ENCODE measurements around the gene ZNF10. TPM values are rescaled to one million over a fixed set of nuclear protein-coding genes. Genes with fewer than 3 reads are reported as not detected.

The ZNF10 gene
- total and polyA plus RNA-seq, 8 donors, result 6.7 to 36.1 (median 30.6) TPM

DNA sequence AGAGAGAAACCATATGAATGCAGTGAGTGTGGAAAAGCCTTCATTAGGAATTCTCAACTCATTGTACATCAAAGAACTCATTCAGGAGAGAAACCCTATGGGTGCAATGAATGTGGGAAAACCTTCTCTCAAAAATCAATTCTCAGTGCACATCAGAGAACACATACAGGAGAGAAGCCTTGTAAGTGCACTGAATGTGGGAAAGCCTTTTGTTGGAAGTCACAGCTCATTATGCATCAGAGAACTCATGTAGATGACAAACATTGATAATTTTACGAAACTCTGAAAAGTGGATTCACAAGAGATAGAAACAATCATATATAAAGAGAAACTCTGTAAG is 73.8 kb downstream of the ZNF10 start:
- no peaks in the 10 kb centered on the region for H3K4me1 ChIP-seq
- peaks cover 39 to 98% of the 10 kb centered on the region in 2 donors for H3K9me3 ChIP-seq
- H3K27me3 ChIP-seq, result no peaks in the 10 kb centered on the region
- TF ChIP-seq, protein P1, sequence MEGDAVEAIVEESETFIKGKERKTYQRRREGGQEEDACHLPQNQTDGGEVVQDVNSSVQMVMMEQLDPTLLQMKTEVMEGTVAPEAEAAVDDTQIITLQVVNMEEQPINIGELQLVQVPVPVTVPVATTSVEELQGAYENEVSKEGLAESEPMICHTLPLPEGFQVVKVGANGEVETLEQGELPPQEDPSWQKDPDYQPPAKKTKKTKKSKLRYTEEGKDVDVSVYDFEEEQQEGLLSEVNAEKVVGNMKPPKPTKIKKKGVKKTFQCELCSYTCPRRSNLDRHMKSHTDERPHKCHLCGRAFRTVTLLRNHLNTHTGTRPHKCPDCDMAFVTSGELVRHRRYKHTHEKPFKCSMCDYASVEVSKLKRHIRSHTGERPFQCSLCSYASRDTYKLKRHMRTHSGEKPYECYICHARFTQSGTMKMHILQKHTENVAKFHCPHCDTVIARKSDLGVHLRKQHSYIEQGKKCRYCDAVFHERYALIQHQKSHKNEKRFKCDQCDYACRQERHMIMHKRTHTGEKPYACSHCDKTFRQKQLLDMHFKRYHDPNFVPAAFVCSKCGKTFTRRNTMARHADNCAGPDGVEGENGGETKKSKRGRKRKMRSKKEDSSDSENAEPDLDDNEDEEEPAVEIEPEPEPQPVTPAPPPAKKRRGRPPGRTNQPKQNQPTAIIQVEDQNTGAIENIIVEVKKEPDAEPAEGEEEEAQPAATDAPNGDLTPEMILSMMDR (IDR thresholded peaks at IDR 0.05), result no peak
- ATAC-seq (no peak), DNase-seq (no peak)
- intact Hi-C loops (cut with DNase I), result no loop called here
- H3K4me3 ChIP-seq, result no peak overlapping the region
- H3K36me3 ChIP-seq, result peaks cover 11 to 45% of the 10 kb centered on the region in 2 donors
- H3K27ac ChIP-seq, result no peak overlapping the region

GRCh38 chr12:133206390-133206789 is 76.0 kb downstream of the ZNF10 start:
- no peak for ATAC-seq
- Histone ChIP-seq H3K36me3 (peaks cover 11 to 25% of the 10 kb centered on the region in 2 donors), H3K4me1 (no peaks in the 10 kb centered on the region), H3K27ac (no peak overlapping the region), H3K27me3 (no peaks in the 10 kb centered on the region), H3K4me3 (no peak overlapping the region), H3K9me3 (peaks cover 46 to 100% of the 10 kb centered on the region in 2 donors)
- TF ChIP-seq, protein P1 (IDR thresholded peaks at IDR 0.05), result no peak
- intact Hi-C loops (cut with DNase I), result no loop called here
- DNase-seq, result no peak

Other genes with a start within 250 kb of the ZNF10 start
- gene CHFR, start 243.0 kb upstream of the ZNF10 start, total RNA-seq, result 10 to 100 TPM; 42.2 to 62.6 TPM
- gene CHFR, start 243.0 kb upstream of the ZNF10 start, polyA plus RNA-seq (ENCODE audit: insufficient read length in 6 of 6), result 10 to 100 TPM; 21.0 to 34.3 (median 24.5) TPM
- gene ZNF605, start 174.3 kb upstream of the ZNF10 start, total RNA-seq, result 10 to 100 TPM; 14.7 to 18.1 TPM
- 10 to 100 TPM; 22.6 to 28.7 (median 25.0) TPM for gene ZNF605, start 174.3 kb upstream of the ZNF10 start, polyA plus RNA-seq (ENCODE audit: insufficient read length in 6 of 6)
- 10 to 100 TPM in 1 of 2 donors, 1 to 10 TPM in 1; 7.5 to 10.8 TPM for gene ZNF26, start 144.3 kb upstream of the ZNF10 start, total RNA-seq
- gene ZNF26, start 144.3 kb upstream of the ZNF10 start, polyA plus RNA-seq (ENCODE audit: insufficient read length in 6 of 6), result 10 to 100 TPM; 14.7 to 19.4 (median 17.0) TPM
- 10 to 100 TPM; 17.3 to 24.5 TPM for gene ZNF84, start 93.1 kb upstream of the ZNF10 start, total RNA-seq
- 10 to 100 TPM; 71.1 to 85.7 (median 74.2) TPM for gene ZNF84, start 93.1 kb upstream of the ZNF10 start, polyA plus RNA-seq (ENCODE audit: insufficient read length in 6 of 6)
- 10 to 100 TPM; 12.2 to 14.4 TPM for gene ZNF140, start 49.7 kb upstream of the ZNF10 start, total RNA-seq
- gene ZNF140, start 49.7 kb upstream of the ZNF10 start, polyA plus RNA-seq (ENCODE audit: insufficient read length in 6 of 6), result 10 to 100 TPM; 39.3 to 44.2 (median 40.7) TPM
- gene ZNF891, start 353 bp upstream of the ZNF10 start, total RNA-seq, result 1 to 10 TPM; 1.6 to 1.8 TPM
- gene ZNF891, start 353 bp upstream of the ZNF10 start, polyA plus RNA-seq (ENCODE audit: insufficient read length in 6 of 6), result 1 to 10 TPM; 6.2 to 8.5 (median 7.4) TPM
- gene ZNF268, start 50.9 kb downstream of the ZNF10 start, total RNA-seq, result 10 to 100 TPM; 19.2 to 20.9 TPM
- 10 to 100 TPM; 25.1 to 31.7 (median 27.5) TPM for gene ZNF268, start 50.9 kb downstream of the ZNF10 start, polyA plus RNA-seq (ENCODE audit: insufficient read length in 6 of 6)
- gene ANHX, start 105.2 kb downstream of the ZNF10 start, total RNA-seq, result not detected
- gene ANHX, start 105.2 kb downstream of the ZNF10 start, polyA plus RNA-seq (ENCODE audit: insufficient read length in 6 of 6), result not detected